Hematopoietic multipotent progenitor cell treated with erythropoietin and hydrocortisone succinate and interleukin-3 and kit ligand, for 8 days (in vitro differentiated cells): ENCODE data around the gene SPATA32.
A peak's percentile ranks its signal among the peaks of the same experiment; 100 is the strongest.
"Not testable (repeated sequence)": the region's sequence is repeated elsewhere in the genome, so short reads cannot be mapped to it uniquely, and the experiment has no call there.

Experiments
- DNase-seq: peaks from one replicate; pipeline ENCODE4 v3.0.0-alpha.2; 2015

The SPATA32 gene

DNA sequence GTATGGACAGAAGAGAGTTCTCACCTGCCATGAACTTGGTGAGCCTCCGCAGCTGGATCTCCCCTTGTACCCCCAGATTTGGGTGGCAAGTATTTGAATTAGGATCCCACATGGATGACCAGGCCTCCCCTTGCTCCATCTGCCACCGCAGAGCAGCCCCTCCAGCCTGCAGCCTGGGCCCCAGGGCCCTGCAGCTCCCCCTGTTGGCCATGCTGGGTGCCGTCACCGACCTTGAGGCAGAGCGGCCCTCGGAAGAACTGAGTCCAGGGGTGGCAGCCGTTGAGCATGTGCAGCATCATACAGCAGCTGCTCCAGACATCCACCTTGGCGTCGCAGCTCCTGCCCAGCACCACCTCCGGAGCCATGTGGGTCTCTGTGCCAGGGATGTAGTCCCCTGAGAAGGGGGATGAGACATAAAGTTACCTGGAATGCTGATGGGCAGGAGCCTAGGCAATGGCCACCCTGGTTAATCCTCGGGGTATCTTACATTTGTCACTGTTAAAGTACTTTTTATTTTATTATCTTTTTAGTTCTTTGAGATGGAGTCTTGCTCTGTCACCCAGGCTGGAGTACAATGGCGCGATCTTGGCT lies 9.0 kb upstream of the SPATA32 start:
- peak; percentile 40 for DNase-seq

DNA sequence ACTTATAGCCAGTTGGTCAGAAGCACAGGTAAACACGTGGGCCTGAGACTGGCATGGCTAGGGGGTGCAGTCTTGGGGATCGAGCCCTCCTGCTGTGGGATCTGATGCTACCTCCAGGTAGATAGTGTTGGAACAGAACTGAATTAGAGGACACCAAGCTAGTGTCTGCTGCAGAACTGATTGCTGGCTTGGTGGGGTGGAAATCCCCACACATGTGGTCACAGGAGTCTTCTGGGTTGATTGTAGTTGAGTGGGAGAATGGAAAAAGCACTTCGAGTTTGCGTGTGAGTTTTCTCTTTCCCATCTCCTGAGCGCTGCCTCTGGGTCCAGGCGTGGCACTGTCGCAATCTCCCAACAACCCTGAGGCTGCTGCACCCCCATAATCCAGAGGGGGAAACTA lies 8.0 kb upstream of the SPATA32 start:
- DNase-seq, result no peak

DNA sequence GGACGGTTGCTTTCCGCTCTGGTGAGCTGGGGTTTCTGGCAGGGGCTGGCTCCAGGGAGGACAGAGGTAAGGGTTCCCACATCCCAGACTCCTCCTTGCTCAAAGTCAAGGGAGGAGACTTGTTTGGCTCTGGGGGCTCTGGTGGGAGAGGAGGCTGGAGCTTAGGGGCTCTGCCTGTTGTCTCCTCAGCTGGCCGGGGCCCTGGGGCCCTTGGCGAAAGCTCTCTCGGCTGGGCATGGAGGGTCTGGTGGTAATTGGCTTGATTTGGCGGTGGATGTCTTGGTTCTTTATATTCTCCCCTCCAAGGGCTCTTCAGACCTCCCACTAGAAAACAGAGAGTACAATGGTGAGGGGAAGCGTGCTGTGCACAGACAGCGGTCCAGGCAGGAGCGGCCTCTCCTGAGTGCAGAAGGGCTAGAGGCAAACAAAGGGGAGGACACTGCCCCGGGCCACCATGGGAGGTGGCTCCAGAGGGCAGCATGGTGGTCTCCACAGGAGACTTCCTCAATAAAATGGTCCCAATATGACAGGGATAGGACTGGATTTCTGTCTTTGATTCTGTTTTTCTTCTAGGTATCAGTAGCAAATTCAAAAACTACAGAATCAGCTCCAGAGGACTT lies 5.7 kb upstream of the SPATA32 start:
- no peak for DNase-seq

DNA sequence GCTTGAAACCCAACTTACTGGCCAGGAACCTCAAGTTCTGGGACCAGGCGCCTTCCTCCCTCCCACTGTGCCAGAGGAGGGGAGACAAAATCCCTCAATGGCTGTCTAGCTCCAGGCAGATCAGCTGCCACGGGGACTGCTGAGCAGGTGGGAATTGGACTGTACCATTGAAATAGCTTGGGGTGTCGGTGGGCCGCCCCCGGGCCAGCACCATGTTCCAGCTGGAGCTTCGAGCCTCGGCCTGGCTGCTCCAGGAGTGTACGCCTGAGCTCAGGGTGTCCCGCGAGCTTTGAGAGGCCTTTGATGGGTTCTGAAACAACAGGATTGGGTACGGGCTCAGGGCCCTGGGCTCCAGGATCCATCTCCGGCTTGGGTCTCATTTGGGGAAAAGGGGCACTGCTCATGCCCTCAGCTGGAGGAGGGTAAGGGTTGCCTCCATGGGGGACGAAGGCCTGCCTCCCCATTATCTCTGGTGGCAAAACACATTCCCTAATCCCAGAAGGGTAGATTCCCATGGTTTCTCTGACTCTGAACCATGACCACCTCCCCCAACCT lies 4.6 kb upstream of the SPATA32 start:
- no peak for DNase-seq

DNA sequence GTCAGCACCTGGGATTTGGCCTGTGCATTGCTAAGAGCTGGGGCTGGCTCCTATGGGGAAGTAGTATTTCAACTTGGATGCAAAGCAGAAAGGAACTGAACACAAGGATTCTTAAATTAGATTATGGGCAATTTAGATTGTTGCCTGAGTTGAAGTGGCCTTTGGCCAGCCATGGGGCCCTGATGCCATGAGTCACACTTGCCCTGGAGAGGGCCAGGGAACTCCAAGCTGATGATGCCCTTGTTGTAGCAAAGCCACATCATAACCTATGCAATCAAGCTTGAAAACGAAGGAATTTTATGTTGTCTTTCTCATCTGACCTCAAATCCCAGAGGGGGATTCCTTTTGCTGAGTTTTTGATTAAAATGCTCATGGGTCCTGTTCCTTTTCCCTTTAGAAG lies 3.9 kb upstream of the SPATA32 start:
- no peak for DNase-seq

DNA sequence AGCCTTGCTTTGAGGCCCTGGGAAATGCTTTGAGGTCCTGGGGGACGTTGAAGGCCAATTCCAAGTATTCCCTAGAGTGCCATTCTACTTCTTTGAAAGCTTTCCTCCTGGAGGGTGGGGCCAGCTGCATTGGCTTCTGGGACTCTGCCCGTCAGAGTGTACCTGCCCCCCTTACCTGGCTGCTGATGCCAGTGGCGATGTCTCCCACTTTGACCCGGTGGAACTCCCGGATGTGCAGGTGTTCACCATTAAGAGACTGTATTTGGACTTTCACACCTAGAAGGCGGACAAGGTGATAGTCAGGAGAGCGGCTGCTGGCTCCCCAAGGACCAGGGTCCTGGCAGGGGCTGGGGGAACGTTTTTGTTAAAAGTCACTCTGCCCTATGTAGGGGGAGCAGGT lies 3.1 kb upstream of the SPATA32 start:
- DNase-seq, result no peak

DNA sequence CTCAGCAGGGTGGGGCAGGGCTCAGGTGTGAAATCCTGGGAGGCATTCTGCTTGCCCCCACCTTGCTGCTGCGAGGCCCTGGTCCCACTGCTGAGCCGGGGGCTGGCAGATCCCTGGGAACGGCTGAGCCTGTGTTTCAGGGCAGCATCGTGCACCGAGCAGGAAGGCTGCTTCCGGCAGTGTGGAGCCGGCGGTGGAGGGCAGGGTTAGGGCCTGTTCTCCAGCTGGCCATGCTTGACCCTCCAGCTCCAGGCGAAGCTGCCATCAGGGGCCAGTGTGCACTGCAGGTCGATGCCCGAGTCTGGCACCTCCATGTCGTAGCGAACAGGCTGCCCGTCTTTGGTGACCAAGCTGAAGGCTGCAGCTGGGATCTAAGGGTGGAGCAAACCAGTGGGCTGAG lies 2.5 kb upstream of the SPATA32 start:
- no peak for DNase-seq

DNA sequence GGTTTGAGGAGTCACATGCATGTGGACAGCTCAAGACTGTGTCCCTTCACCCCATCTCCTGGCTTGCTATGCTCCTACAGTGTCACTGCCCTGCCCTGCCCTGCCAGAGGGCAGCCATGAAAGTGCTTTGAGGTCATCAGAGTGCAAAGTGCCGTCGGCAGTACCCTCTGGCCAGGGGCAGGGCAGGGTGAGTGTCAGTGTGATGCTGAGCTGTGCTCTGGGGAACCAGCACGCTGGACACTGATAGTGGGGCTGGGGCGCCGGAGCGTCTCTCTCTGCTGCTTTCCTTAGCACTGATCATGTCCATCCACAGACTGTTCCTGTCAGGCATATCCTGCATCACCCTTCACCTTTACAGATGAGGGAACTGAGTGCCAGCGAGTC lies 1.6 kb upstream of the SPATA32 start:
- no peak for DNase-seq

DNA sequence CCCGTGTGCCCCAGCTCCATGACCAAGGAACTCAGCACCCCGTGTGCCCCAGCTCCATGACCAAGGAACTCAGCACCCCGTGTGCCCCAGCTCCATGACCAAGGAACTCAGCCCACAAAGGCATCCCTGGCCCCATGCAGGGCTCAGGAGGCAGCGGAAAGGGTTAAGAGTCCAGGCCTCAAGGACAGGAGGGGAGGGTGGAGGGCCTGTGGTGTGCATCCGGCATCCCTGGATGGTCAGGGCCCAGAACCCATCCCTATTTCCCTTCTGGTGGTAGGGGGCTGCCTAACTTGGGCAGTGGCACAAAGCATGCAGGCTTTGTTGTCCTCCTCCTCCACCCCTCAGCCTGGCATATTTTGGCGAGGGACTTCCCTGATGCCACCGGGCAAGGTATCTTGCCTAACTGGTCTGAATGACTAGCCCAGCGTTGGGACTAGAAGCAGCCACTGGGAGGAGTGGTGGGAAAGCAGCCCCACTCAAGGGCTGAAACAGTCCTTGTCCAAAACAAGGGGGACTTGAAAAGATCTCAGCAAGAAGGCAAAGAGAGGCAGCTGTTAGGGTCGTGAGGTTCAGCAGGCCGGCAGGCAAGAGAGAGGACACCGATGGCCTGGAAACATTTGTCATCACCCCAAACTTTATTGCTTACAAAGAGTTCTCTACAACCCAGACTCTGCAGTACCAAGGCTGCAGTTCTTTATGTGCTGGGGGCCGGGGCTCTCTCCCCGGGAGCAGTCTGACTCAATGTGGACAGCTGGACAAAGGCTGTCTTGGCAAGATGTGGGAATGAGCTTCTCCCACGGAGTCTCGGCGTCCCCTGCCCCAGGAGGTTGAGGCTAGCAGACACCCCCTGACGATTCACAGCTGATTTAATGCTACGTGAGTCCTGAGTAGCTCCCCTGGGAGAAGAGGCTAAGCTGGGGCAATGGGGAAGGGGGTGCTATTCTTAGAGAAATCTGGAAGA lies 902 bp upstream of the SPATA32 start:
- DNase-seq, result no peak

DNA sequence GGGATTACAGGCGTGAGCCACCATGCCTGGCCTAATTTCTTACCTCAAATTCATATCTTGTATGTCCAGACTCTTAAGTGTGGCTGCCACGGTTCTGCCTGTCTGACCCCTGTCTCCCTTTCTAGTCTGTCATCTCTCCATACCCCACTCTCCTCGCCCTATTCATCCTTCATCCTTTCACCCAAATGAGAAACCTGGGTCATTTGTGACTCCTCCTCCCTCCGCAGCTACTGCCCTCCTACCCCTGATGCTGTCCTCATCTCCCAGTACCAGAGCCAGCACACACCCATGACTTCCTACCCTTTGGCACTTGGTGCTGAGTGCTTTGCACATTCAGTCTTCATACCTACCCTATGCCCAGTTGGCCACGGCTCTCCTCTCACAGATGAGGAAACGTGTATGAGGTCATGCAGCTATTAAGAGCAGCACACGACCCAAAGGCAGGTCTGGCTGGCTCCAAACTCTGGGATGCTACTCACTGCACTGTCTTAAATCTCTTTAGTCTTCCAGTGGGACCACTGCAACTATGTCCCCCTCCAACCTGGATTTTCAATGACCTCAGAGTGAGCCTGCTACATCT lies 1.6 kb downstream of the SPATA32 start:
- DNase-seq, result no peak

DNA sequence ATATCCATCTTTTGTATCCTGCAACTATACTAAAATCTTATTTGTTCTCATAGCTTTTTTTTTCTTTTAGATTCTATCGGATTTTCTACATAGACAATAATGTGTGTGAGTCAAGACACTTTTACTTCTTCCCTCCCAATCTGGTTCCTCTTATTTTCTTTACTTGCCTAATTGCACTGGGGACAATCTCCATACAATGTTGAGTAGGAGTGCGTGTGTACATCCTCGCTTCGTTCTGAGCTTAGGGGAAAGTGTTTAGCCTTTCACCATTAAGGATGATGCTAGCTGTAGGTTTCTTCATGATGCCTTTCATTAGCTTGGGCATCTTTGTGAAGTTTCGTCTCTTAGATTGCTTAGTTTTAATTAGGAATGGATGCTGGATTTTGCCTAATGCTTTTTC lies 2.9 kb downstream of the SPATA32 start:
- no peak for DNase-seq

DNA sequence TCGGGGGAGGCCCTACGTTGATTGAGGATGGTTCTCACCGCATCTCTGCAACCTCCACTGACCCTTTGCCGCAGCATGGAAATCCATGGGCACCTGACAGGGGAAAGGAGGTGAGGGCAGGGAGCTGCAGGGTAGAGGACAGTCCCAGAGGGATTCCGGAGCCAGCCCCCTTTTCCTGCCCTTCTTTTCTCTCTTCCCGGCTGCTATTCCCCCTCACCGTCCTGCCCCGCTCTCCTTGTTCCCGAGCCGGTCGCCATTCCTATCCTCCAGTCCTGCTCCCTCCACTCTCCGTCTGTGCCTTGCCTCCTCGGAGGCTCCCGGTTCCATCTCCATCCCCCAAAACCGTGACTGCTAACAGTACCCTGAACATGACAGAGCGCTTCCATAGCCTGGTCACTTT lies 4.8 kb downstream of the SPATA32 start:
- no peak for DNase-seq

DNA sequence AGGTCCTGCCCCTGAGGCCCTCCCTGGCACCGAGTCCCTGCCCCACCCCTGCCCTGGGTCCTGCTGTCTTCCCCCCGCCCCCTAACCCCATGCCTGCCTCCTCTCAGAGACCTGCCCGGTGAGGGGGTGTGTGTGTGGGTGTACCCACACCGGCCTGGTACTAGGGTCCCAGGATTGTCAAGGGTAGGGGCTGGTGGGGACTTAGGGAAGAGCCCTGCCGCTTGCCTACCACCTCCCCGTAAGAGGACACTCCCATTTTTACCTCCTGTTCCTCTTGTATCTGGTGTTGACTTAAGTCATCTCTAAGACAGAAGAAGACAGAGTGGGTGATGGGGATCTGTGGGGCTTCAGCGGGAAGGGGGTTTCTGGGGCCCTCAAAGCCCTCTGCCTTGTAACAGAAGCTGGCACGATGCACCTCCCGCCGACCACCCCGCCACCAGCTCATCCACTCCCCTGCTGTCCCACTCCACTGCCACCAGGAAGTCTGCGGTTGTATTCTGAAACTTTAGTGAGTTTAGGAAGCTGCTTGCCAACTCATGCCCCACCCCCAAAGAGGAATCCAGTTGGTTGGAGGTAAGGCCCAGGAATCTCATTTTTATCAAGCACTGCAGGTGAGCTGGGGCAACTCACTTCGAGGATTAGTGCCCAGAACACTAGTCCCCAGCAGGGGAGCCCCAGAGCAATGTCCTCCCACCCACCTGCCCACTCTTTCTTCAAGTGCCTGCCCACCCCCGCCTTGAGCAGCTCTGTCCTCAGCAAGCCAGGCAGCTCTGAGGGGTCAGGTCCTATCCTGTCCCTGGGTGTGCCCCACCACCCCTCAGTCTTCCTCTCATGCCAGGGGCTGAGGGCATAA lies 5.6 kb downstream of the SPATA32 start:
- DNase-seq, result peak; percentile 29

DNA sequence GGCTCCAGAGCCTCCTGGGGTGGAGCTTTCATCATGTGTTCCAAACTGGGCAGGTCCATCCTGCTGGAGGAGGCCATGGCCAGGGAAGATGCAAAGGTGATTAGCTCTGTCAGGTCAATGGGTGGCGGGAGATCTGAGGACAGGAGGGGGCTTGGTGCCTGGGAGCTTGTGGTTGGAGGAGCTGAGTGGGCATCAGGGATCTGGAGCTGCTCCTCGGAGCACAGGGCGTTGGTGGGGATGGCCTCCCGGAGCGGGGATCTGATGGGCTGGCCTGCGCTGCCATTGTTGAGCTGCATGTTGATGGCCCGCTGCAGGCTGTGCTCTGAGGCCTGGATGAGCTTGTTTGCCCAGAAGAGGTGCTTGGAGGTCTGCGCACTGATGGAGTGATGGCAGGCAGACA lies 6.5 kb downstream of the SPATA32 start:
- no peak for DNase-seq

DNA sequence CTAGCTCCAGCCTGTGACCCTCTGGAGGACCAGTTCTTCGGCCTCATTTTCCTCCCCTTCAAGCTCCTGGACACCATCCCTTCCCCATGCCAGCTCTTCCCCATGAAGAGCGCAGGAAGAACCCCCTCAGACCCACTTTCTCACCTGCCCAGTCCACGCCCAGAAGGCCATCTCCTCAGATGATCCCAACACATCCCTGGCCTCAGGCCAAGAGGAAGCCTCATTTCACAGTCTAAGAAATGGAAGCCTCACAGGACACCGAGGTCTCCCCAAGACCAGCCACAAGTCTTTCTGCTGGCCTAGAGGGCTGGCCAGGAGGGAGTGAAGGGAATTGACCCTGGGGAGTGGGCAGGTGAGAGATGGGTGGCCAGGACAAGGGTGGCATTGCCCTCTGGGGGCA lies 8.0 kb downstream of the SPATA32 start:
- no peak for DNase-seq

DNA sequence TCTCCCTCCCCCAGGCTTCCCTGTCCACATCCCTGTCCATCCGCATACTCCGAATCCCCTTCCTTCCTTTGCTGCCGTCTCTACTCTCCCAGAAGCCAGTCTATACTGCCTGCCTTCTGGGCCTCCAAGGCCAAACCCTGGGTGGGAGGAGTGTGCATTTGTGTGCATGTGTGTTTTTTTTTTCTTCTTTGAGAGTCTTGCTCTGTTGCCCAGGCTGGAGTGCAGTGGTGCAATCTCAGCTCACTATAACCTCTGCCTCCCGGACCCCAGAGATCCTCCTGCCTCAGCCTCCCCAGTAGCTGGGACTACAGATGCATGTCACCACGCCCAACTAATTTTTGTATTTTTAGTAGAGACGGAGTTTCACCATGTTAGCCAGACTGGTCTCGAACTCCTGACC lies 8.7 kb downstream of the SPATA32 start:
- not testable (repeated sequence) for DNase-seq

DNA sequence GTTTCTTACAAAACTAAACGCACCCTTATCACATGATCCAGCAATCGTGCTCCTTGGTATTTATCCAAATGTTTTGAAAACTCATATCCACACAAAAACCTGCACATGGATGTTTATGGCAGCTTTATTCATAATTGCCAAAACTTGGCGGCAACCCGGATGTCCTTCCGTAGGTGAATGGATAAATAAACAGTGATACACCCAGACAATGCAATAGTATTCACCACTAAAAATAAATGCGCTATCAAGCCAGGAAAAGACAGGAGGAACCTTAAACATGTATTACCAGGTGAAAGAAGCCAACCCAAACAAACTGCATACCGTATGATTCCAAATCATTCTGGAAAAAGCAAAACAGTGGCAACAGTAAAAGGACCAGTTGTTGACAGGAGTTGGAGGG lies 10.0 kb downstream of the SPATA32 start:
- DNase-seq, result no peak

DNA sequence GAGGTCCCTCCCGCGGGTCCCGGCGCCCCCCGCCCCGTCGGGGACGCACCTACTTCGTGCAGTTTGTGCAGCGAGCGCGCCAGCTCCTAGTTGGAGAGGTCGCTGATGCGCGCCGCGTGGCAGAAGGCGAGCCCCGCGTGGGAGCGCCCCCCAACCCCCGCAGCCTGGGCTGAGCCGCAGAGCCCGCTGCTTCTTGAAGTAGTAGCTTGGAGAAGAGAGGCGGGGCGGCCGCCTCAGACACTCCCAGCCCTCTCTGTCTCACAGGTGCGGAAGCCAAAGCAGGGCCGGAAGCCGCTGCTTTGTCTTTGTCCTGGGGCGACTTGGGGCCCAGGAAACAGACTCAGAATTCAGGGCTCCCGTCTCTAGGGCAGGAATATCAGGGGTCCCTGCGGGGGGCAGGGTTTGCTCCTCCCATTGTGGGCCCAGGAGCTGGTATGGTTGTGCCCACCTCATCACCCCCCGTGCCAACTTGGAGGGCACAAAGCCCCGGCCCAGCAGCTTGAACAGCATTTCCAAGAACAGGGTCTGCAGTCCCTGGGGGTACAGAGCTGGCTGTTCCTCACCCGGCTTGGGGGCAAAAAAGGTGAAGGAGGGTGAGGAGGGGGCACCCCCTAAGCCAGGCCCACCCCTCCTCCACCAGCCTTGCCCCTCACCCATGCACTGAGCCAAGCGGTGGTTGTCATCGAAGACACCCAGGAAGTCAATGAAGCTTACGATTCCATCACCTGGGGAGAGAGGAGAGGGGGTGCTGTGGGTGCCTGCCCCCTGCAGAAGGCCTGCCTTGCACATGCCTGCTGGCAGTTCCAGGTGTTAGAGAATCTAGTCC lies 13.5 kb downstream of the SPATA32 start:
- DNase-seq, result peak; percentile 57

DNA sequence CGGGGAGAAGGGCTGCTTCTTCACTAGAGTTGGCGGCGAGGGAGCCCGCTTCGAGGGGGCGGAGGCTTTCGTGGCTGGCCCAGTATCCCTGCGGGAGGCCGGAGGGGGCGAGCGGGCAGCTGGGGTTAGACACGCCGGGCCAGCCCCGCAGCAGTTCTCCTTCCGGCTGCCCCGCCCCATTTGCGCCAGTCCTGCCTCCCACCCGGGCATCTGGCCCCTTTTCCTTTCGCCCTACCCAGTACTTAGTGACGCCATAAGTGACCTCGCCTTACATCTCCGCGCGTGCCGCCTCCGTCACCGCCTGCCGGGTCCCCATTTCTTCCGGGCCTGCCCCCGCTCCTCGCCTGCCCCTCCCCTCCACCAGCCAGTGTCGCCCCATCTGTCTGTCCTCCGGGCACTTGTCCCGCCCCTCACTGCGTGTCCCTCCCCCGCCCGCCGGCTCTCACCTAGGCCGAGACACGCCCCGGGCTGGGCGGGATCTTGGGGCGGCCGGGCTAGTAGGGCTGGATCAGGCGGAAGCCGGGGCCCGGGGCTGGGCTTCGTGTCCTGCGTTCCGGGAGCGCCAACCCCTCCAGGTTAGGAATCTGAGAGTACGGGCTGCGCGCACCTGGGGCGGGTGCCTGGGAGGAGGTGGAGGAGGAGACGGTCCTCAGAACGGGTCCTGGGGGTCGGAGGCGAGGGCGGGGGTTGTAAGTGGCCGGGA lies 14.3 kb downstream of the SPATA32 start:
- peak; percentile 95 for DNase-seq

DNA sequence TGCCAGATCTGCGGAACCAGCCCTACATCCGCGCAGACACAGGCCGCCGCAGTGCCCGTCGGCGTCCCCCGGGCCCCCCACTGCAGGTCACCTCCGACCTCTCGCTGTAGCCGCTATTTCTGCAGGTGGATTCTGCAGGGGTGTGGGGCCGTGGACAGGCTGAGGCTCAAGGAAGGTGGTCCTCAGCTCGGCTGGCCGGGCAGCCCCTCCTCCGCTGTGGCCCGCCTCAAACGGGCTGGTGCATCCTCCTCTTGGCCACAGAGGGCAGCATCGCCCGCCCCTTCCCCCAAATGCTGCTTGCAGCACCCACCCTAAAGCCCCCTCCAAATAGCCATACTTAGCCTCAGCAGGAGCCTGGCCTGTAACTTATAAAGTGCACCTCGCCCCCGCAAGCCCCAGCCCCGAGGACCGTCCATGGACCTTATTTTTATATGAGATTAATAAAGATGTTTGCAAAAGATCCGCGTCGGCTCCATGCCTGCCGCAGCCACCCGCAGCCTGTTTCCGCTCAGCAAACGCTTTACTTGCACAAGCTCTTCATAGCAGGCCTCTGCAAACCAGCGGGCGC lies 14.9 kb downstream of the SPATA32 start:
- DNase-seq, result no peak

DNA sequence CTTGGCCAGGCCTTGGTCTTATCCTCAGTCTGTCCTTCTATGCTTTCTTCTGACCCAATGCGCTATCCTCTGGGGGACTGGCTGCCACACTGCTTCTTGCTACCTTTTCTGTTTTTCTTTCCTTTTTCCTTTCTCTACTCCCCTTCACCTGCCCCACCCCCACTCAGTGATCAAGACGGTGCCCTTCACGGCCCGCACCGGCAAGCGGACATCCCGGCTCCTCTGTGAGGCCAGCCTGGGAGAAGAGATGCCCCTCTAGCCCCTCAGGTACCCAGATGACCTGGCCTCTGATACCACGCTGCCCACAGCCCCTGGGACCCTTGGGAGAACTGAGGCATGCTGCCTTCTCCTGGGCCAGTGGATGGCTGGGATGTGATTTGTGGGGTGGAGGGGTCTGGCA lies 15.6 kb downstream of the SPATA32 start:
- no peak for DNase-seq
